GM18526 (cell line): ENCODE results near the gene LRP1-AS.

Experiments
- POLR2A ChIP-seq: IDR thresholded peaks from 3 replicates; pipeline ENCODE4 v1.6.1; 2011; ENCODE audit not compliant: insufficient read length; ENCODE audit errors: extremely low read depth

Gene LRP1-AS

DNA sequence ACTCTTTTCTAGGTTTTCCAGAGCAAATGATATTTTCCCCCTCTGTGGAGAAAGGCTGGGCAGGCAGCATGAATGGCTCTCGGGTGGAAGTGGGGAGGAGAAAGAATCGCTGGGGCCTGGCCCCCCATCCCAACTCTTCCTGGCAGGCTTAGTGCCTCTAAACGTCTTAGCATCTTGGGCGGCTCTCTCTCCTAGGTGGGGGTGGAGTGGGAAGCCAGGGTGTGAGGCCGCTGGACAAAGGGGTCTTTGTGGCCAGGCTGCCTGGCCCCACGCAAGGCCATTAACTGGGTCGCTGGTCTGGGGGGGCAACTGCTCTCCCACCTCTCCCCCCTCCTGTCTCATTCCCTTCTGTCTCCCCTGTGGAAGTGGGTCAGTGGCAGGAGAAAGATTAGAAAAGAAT, 4.7 kb downstream of the LRP1-AS start:
- no peak for TF ChIP-seq POLR2A

DNA sequence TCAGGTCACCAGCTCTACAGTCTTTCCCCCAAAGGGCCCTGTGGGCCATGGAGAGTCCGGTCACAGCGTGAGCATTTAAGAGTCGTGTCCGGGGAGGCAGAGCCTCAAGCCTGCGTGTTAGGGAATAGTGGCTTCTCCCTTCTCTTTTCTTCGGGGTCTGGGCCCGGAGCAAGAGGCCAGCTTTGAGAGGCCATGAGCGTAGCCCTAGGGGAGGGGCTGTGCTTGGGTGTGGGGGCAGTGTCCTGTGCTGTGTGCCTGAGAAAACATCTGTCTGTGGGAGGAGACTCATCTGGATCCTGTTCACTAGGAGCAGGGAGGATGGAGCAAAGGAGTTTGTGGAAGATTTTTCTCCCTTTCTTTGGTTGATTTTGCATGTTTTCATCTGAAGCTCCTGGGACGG, 5.3 kb downstream of the LRP1-AS start:
- TF ChIP-seq POLR2A = no peak

DNA sequence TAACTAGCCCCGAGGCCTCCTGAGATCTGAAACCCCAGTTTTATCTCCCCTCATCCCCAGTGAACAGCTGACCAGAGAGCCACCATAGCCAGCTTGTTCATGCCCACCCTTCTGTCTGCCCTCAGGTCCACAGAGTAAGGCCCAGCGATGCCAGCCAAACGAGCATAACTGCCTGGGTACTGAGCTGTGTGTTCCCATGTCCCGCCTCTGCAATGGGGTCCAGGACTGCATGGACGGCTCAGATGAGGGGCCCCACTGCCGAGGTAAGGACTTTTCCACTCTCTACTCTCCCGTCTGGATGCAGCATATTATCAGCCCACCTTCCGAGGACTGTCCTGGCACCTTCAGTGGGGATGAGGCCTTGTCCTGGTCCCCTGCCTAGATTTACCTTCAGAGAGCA, 6.2 kb downstream of the LRP1-AS start:
- TF ChIP-seq POLR2A = no peak

DNA sequence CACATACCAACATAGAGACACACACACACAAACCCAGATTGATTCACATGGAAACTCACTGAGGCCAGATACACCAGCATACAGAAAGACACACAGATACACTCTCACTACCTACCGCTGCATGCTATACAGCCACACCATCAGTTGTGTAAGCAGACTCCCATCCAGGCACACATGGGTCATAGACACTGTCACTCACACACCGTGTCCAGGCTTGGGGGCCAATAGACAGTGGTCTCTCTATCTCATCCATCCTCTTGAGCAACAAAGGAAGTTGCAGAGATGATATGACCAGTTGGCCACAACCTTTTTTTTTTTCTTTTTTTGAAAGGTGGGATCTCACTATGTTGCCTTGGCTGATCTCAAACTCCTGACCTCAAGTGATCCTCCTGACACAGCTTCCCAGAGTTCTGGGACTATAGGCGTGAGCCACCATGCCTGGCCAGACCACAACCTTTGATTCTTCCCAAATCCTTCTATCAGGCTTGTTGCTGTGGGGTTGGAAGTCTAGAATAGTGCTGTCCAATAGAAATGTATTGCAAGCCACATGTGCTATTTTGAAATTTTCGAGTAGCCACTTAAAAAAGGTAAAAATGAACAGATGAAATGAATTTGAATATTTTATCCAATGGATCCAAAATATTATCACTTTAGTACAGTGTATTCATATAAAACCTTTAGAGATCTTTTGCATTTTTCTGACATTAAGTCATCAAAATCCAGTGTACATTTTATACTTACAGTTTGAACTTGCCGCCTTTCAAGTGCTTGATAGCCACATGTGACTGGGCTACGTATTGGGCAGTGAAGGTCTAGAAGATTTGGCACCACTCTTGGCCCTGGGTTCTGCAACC, 7.4 kb downstream of the LRP1-AS start:
- no peak for TF ChIP-seq POLR2A

DNA sequence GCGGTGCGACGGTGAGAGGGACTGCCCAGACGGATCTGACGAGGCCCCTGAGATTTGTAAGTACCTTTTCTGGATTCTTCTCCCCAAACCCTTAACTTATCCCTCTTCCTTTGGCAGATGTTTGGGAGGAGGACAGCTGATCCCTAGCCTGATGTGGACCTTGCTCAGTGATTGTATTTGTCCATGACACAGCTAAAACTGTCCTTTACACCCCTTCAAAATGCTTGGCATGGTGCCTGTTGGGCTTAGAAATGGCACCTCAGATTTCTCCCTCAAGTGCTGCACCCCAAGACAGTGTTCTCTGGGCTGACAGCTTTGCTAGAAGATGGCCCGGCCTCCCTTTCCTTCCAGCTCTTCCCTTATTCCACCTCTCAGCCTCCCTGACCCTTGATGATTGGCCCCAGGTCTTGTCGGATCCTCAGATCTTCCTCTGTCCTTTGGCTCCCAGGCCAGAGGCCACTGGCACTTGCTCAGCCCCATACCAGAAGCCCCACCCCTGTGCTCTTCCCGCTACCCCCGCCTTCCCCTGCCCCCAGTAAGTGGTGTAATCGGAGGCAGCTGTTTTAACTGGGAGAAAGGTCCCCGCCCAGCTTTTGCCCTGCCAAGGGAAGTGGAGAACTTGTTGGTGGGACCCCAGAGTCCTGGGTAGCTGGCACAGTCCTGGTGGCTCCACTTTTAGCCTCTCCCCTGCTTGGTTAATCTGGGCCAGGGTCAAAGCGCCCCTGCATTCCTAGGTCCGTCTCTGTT, 8.7 kb downstream of the LRP1-AS start:
- no peak for TF ChIP-seq POLR2A

DNA sequence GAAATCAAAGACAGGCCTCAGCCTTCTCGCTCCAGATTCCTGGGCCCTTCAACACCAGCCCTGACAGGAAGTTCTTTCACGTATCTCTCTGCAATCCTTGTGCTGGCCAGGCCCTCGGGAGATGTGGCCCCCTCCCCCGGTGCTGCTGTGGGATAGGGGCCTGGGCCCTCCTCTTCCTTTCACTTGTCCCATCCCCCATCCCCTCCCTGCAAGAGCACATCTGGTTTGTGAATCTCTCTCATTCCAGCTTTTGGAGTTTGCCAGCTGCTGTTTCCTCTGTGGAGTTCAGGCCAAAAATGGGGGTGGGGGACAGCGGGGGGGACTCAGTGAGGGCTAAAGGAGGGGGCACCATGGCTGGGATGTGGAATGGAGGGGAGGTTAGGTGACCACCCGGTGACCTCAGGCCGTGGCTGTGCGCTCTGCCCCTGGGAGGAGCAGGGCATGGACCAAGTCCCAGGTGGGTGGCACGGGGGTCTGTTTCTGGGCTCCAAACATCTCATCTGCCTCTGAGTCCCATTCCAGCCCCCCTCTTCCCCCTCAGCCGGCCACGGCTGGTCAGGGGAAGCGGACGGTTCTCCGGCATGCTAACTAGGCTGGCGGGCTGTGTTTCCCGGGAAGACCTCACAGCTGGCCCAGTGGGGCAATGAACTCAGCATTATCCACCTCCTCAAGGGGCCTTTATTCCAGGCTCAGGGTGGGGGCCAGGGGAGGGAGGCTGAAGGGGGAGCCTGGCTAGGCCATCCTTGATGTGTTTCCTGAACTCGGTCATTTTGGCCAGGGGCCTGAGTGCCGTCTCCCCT, 11.7 kb downstream of the LRP1-AS start:
- no peak for TF ChIP-seq POLR2A

DNA sequence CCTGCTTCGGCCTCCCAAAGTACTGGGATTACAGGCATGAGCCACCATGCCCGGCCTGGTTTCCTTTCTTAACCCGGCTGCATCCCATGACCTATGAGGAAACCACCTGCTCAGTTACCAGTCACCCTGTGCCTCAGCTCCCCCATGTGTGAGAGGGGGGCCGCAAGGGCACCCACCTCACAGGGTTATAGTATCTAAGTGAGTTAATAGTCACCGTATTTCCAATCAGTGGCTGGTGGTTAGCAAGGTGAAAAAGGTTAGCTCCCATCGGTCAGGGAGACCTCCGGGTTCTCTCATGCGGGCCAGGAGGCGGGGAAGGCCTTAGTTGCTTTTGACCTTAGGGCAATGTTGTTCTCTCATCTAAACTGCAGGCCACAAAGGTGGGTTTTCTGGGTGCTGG, 12.5 kb downstream of the LRP1-AS start:
- no peak for TF ChIP-seq POLR2A

DNA sequence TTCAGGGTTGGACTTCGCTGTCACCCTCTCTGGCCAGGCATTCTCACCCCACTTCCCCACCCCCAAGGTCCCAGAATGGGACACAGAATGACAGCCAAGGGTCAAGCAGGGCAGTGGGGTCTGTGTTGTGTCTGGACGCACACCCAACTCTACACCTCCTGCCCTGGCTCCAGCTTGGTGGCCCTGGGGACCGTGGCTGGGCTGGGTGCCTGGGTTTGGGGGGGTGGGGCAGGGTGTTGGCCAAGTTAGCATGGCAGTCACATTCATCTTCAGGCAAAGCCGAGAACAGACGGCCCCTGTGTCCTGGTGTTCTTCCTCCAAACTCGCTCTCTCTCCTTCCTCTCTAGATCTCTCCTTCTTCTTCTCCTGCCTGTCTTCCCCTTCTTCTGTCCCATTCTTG, 13.5 kb downstream of the LRP1-AS start:
- TF ChIP-seq POLR2A = no peak

DNA sequence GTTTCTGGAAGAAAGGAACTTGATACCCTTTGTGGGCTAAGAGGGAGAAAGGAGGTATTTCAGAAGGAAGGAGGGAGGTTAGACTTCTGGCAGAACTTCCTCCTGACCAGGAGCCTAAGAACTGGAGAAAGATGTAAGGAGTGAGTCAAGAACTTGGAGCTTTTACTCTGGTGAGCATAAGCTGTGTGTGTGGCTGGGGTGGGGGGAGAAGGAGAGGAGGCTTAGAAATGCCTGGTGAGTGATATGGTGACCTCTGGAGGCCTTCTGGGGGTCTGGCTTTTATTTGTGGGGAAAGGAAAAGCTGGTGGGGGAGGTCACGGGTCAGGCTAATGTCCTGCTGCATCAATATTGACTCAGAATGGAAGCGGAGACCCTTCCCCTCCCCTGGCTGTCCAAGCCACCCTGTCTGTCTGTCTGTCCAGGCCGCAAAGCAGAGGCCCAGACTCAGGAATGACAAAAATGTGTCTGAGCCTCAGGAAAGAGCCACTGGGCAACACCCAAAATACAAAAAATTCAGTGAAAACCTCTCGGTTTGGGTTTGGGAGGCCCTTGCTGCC, 14.3 kb downstream of the LRP1-AS start:
- no peak for TF ChIP-seq POLR2A

DNA sequence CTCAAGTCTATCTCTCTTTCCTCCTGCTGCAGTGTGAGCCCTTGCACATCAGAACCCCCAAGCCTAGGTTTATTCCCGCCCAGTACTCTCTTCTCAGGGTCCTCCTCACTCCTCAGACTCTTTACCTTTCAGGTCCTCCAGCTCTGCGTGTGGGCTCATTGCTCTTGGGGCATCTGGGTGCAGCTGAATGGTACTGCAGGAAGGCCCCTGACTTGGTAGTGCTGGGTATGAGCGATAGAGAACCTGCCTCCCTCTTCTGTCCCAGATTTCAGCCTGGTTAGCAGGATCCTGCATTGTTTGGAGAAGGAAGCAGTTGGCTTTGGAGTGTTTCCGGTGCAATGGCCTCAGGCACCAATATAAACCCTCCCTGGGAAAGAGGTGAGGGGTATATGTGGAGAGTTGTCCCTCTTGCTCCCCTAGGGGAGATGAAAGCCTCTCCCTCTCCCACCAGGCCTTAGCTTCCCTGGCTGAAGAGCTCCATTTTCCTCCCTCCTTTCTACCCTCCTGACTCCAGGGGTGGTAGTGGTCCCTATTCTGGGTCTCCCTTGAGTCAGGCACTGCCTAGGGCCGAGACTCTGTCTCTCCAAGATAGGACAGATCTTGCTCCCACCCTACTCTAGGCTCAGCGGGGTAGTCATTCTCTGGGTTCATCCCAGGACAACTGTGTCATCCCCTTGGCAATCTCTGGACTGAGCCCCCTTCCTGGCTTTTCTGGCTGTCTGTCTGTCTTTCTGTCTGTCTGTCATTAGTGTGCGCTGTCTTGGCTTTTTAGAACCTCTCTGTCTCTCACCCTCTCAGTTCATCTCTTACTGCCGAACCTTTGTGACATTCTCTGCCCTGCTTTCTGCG, 15.3 kb downstream of the LRP1-AS start:
- TF ChIP-seq POLR2A = no peak

DNA sequence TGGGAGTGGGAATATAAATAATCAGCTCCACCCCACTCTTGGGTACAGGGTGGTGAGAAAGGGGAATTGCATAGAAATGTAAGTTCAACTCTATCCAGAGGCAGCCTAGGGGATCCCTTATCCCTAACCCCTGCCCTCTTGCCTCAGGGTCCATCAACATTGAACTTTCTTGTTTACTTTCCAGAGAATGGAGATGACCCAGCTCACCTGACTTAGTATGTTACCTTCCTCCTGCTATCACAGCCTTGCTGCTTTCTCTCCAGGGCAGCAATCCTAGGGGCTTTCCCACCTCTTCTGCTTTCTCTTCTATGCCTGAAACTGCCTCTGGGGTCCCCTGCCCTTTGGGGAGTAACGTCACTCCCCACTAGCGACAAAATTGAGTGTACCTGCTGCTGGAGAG, 16.5 kb downstream of the LRP1-AS start:
- no peak for TF ChIP-seq POLR2A

DNA sequence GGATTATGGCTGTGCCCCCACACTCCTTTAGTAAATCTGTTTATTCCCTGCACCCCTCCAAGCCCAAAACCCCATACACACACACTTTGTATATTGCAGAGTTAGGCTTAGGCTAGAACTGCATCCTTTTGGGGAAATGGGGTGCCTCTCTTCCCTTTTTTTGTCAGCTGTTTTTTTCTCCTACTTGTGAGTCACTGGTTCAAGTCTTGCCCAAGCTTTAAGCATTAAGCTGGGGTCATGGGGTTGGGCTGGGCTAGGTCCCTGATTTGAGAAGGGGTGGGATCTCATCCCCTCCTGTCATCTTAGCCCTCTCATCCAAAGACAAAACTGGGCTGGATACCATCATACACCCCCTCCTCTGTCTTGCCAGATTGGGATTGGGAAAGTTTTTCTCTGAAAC, 17.5 kb downstream of the LRP1-AS start:
- no peak for TF ChIP-seq POLR2A

DNA sequence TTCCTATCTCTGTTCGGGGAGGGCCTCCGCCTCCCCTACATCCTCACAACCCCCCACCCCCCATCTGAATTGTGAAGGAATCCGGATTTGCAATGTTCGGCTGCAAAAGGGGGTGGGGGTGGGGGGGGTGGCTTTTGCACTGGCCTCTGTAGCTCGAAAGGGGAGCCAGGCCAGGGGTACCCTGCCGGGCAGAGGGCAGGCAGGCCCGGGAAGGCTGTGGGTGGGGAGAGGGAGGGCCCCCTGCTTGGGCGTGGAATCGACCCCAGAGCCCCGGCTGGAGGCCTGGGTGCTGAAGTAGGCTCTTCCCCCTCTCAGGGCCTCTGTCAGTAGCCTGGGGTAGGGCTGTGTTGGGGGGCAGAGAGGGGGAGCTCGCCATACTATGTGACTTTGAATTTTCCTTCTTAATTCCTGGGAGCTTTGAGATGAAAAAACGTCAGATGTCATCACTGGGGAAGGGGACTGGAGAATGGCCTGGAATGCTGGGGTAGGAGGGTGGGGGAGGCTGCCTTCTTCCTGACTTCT, 18.0 kb downstream of the LRP1-AS start:
- TF ChIP-seq POLR2A = no peak

DNA sequence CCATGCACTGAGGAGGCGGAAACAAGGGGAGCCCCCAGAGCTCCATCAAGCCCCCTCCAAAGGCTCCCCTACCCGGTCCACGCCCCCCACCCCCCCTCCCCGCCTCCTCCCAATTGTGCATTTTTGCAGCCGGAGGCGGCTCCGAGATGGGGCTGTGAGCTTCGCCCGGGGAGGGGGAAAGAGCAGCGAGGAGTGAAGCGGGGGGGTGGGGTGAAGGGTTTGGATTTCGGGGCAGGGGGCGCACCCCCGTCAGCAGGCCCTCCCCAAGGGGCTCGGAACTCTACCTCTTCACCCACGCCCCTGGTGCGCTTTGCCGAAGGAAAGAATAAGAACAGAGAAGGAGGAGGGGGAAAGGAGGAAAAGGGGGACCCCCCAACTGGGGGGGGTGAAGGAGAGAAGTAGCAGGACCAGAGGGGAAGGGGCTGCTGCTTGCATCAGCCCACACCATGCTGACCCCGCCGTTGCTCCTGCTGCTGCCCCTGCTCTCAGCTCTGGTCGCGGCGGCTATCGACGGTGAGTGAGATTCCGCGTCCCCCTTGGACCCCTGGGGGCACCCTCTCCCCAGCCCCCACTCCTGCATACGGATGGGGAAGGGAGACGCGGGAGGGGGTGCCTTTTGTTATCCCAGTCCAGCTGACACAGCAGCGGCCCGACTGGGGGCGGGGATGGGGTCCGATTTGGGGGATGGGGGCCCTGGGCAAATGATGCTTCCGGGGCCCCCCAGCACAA, 18.7 kb downstream of the LRP1-AS start:
- TF ChIP-seq POLR2A = no peak
